K562 (cell line): ENCODE measurements around the gene PTPN9. TPM values are rescaled to one million over a fixed set of nuclear protein-coding genes. Genes with fewer than 3 reads are reported as not detected.

Experiments used
- ATAC-seq: fragments of 200-7000 bp; cut with Tn5 transposase; 3 replicates; pipeline ENCODE4 v1.9.1; 2020; ENCODE audit warnings: moderate library complexity
- BruUV-seq: library from RNA; stranded (reverse); fragments of 400-500 nt; replicated peaks from 2 replicates; lab custom pipeline; 2021; lab: Mats Ljungman, UMichigan
- CTCF ChIA-PET: fragments of 300-600 bp; formaldehyde crosslinking; extraction: SDS; loops from one replicate; lab custom pipeline; 2021; ENCODE audit warnings: low intra/inter-chr PET ratio; lab: Yijun Ruan, JAX
- POLR2A ChIA-PET: fragments of 300-600, 350-650 bp; sonication (Branson Sonifier 250); formaldehyde crosslinking; extraction: SDS; loops from one replicate; lab custom pipeline; 2021; ENCODE audit warnings: antibody characterized with exemption, inconsistent platforms; lab: Yijun Ruan, JAX
- DNase-seq, 4 experiments: peaks; one replicate each; pipeline versions ENCODE4 v3.0.0 to v3.0.0-alpha.2; 2011 to 2018; ENCODE audit warnings: low spot score in 3 of 4, mixed read lengths in 3 of 4; ENCODE audit errors: extremely low read depth in 1 of 4
- FAIRE-seq: peaks from 2 replicates; lab custom pipeline; 2011; peaks lifted over from hg19 to GRCh38; lab: Jason Lieb, UNC
- H2AFZ ChIP-seq: 2 replicates; pipeline ENCODE4 v1.6.0; 2011; ENCODE audit warnings: low read depth, low read length, control low read depth, inconsistent platforms
- H3K27ac ChIP-seq: fragments of 200-600 bp; 3 replicates; pipeline ENCODE4 v1.8.0; 2011; ENCODE audit warnings: low read depth, mild to moderate bottlenecking, control low read depth, inconsistent platforms, low read length, moderate library complexity, mixed read lengths; ENCODE audit errors: extremely low read depth
- H3K27me3 ChIP-seq, 2 experiments: fragments of 300-600 bp in 1 of 2; 2 replicates in 1 of 2; 3 replicates in 1 of 2; pipeline versions ENCODE4 v1.6.0 to v1.8.0; 2011; ENCODE audit warnings: inconsistent platforms in 2 of 2, low read length in 2 of 2, mild to moderate bottlenecking in 1 of 2, mixed read lengths in 1 of 2, moderate library complexity in 1 of 2; ENCODE audit not compliant: control insufficient read depth in 2 of 2, insufficient read depth in 2 of 2
- H3K36me3 ChIP-seq: fragments of 300-600 bp; 3 replicates; pipeline ENCODE4 v1.8.0; 2011; ENCODE audit warnings: mild to moderate bottlenecking, low read length, inconsistent platforms; ENCODE audit not compliant: control insufficient read depth, insufficient read depth
- H3K4me1 ChIP-seq, 2 experiments: fragments of 200-600 bp in 1 of 2; replicated peaks in 1 of 2; 2 replicates in 1 of 2; 3 replicates in 1 of 2; pipeline versions ENCODE4 v1.5.1 to v1.8.0; 2011; ENCODE audit warnings: inconsistent platforms in 2 of 2, low read length in 2 of 2, mild to moderate bottlenecking in 1 of 2, mixed read lengths in 1 of 2, moderate library complexity in 1 of 2; ENCODE audit not compliant: control insufficient read depth in 2 of 2, insufficient read depth in 2 of 2
- H3K4me2 ChIP-seq: 2 replicates; pipeline ENCODE4 v1.6.1; 2011; ENCODE audit warnings: low read length, control low read depth, inconsistent platforms, mixed read lengths; ENCODE audit not compliant: insufficient read depth
- H3K4me3 ChIP-seq: fragments of 200-600 bp; sonication (generic), shearing (Covaris generic); 2 replicates; pipeline ENCODE4 v1.5.1; 2016; ENCODE audit warnings: control low read depth, inconsistent platforms
- H3K79me2 ChIP-seq: fragments of 200-600 bp; 3 replicates; pipeline ENCODE4 v1.8.0; 2011; ENCODE audit warnings: low read length, inconsistent platforms; ENCODE audit not compliant: control insufficient read depth, insufficient read depth
- H3K9ac ChIP-seq, 2 experiments: 2 replicates each; pipeline versions ENCODE4 v1.6.0 to v1.6.1; 2011; ENCODE audit warnings: low read depth in 2 of 2, low read length in 2 of 2, control low read depth in 1 of 2, inconsistent platforms in 1 of 2, mild to moderate bottlenecking in 1 of 2, mixed read lengths in 1 of 2; ENCODE audit not compliant: insufficient read depth in 1 of 2
- H3K9me1 ChIP-seq: one replicate; pipeline ENCODE4 v1.6.0; 2011; ENCODE audit warnings: inconsistent platforms, mild to moderate bottlenecking, low read length, moderate library complexity; ENCODE audit not compliant: control insufficient read depth, insufficient read depth
- H3K9me3 ChIP-seq: replicated peaks from 2 replicates; pipeline ENCODE4 v1.5.1; 2011; ENCODE audit warnings: low read depth, low read length, inconsistent platforms; ENCODE audit not compliant: control insufficient read depth, insufficient read depth
- H4K20me1 ChIP-seq: replicated peaks from 2 replicates; pipeline ENCODE4 v1.6.1; 2011; ENCODE audit warnings: low read length, inconsistent platforms, mixed read lengths; ENCODE audit not compliant: control insufficient read depth, insufficient read depth
- CUX1 ChIP-seq: fragments of 200-800 bp; sonication (Bioruptor generic); IDR thresholded peaks from 2 replicates; pipeline ENCODE4 v1.6.1; 2016; ENCODE audit warnings: missing genetic modification characterization, missing compliant biosample characterization
- SIN3B ChIP-seq: fragments of 450-650 bp; IDR thresholded peaks from 2 replicates; pipeline ENCODE4 v1.6.1; 2017; ENCODE audit warnings: low read depth, mild to moderate bottlenecking, moderate library complexity
- SNAPC5 ChIP-seq: fragments of 250-450 bp; sonication (Bioruptor Pico); IDR thresholded peaks from 2 replicates; pipeline ENCODE4 v1.8.0; 2021; ENCODE audit warnings: moderate library complexity, mild to moderate bottlenecking, inconsistent platforms
- U2AF2 ChIP-seq: fragments of 200-400 bp; formaldehyde crosslinking; optimal IDR thresholded peaks from 2 replicates; pipeline ENCODE3; 2017; ENCODE audit warnings: low read depth, mild to moderate bottlenecking, low read length
- ZBTB40 ChIP-seq, 2 experiments: fragments of 450-650 bp in 1 of 2; sonication (generic) in 1 of 2; formaldehyde crosslinking in 1 of 2; IDR thresholded peaks; 2 replicates each; pipeline versions ENCODE4 v1.7.1 to v1.9.0; 2016 to 2022; ENCODE audit warnings: inconsistent platforms in 1 of 2, mild to moderate bottlenecking in 1 of 2, missing genetic modification reagents in 1 of 2
- ZNF12 ChIP-seq: sonication (generic); formaldehyde crosslinking; IDR thresholded peaks from 2 replicates; pipeline ENCODE4 v1.4.0; 2020; ENCODE audit warnings: mild to moderate bottlenecking, missing genetic modification reagents
- WGBS: fragments of 100-300 bp; shearing (Covaris generic); methylation state at CpG from one replicate; pipeline ENCODE4 v1.1.6; 2016; ENCODE audit warnings: low coverage, mixed read lengths; ENCODE audit not compliant: insufficient coverage; ENCODE audit errors: missing lambda C conversion rate; 5-methylcytosine and 5-hydroxymethylcytosine counted together
- in situ Hi-C: fragments of 300-500 bp; cut with MboI; formaldehyde crosslinking; loops from 4 replicates; pipeline ENCODE4 v1.15.0; 2018; ENCODE audit warnings: inconsistent platforms, mixed read lengths
- intact Hi-C: fragments of 100-400 bp; cut with micrococcal nuclease; formaldehyde crosslinking; loops from 2 replicates; pipeline ENCODE4 v1.14.2; 2022
- polyA plus RNA-seq, 8 experiments: library from polyadenylated mRNA; depleted of rRNA in 4 of 8; stranded (reverse) in 5 of 8; unstranded in 3 of 8; fragments of >200 nt; fragmentation: Nextera tagmentation in 2 of 8; fragmentation: Illumina TruSeq in 1 of 8; extraction: Ambion mirVana in 2 of 8; extraction: Trizol in 1 of 8; gene quantifications; 2 replicates each; pipeline versions ENCODE4 v1.2.1 to v1.2.3, GENCODE V29; 2011 to 2014; ENCODE audit warnings: inconsistent platforms in 1 of 8, missing spikeins in 1 of 8
- total RNA-seq, 7 experiments: library from RNA; depleted of rRNA in 6 of 7; stranded (reverse); fragments of >200 nt in 6 of 7; fragmentation: Illumina TruSeq in 2 of 7; extraction: Trizol in 2 of 7; gene quantifications; 2 replicates each; pipeline versions ENCODE4 v1.2.1 to v1.2.3, GENCODE V29; 2011 to 2021; ENCODE audit warnings: low replicate concordance in 1 of 7

Gene PTPN9
- total and polyA plus RNA-seq, 9 of the 15 experiments (the other 6 are each of a cell fraction or from before 2014, with no cell fraction given) = 5.0 to 24.0 (median 14.2) TPM

- H3K36me3 ChIP-seq = peaks cover 61% of the 10 kb centered on the region; the same call in 2 of the 3 replicates
- no peaks in the 10 kb centered on the region for H3K9me3 ChIP-seq
- POLR2A ChIA-PET = interaction anchor here (0.9 to 1.8 kb wide), 5 partner anchors 8 to 498 kb away, joined by 3 to 5 read pairs (median 4); partner anchors contain the start of gene SIN3A
- DNase-seq = no peak
- no peaks in the 10 kb centered on the region for H3K9me1 ChIP-seq
- TF ChIP-seq ZBTB40 (IDR thresholded peaks at IDR 0.05) (no peak), ZBTB40 (CRISPR knock-in tag; IDR thresholded peaks at IDR 0.05) (no peak), SIN3B (no peak), SNAPC5 (no peak), U2AF2 (no peak), CUX1 (CRISPR knock-in tag) (no peak), ZNF12 (CRISPR knock-in tag) (no peak)
- TF ChIP-seq, all 486 proteins: peak for 0
- Histone ChIP-seq H2AFZ (no peak overlapping the region), H3K27me3 (no peaks in the 10 kb centered on the region), H4K20me1 (no peaks in the 10 kb centered on the region), H3K4me3 (no peak overlapping the region), H3K4me1 (no peaks in the 10 kb centered on the region; a peak in 1 of 5 replicates), H3K27ac (no peak overlapping the region), H3K9ac (no peak overlapping the region), H3K79me2 (peaks cover 53% of the 10 kb centered on the region), H3K4me2 (no peak overlapping the region)
- intact Hi-C loops = no loop called here
- in situ Hi-C loops = no loop called here
- CTCF ChIA-PET = no interaction called here
- BruUV-seq = no TSS peak
- no peak for ATAC-seq
- FAIRE-seq = no peak
- WGBS = 47% methylated on average over 2 of the region's 2 CpGs
Observed at GRCh38 chr15:75431270-75431669, 147.8 kb downstream of the PTPN9 start.
